HG02678 (cell line): ENCODE results near the gene SRRM3.
"Not testable (repeated sequence)": the region's sequence is repeated elsewhere in the genome, so short reads cannot be mapped to it uniquely, and the experiment has no call there.

Experiments used
- ATAC-seq: cut with Tn5 transposase; IDR thresholded peaks from one replicate; pipeline ENCODE4 v1.9.1; 2021; ENCODE audit warnings: mild to moderate bottlenecking, moderate library complexity; ENCODE audit not compliant: unreplicated experiment

The SRRM3 gene

GRCh38 chr7:76187272-76187671 lies 14.4 kb upstream of the SRRM3 start:
- no peak for ATAC-seq

DNA sequence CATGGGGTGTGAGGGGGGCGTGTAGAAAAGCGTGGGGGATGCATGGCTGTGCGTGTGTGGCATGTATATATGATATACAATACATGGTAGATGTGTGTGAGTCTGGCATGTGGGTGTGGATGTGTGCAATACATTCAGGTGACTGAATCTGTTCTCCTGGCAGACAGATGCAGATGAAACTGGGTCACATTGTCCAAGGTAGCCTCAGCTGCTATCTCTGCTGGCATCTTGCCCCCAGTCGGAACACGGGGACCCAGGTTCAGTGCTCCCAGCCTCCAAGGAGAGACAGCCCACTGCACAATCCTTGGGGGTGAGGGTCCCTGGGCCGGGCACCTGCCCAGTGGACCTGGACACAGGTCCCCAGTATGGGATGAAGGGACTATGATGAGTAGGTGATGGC lies 12.4 kb upstream of the SRRM3 start:
- ATAC-seq: no peak

GRCh38 chr7:76191783-76192240 lies 9.9 kb upstream of the SRRM3 start:
- ATAC-seq: no peak

- no peak for ATAC-seq
These were observed 8.2 kb upstream of the SRRM3 start for GRCh38 chr7:76193466-76193865.

DNA sequence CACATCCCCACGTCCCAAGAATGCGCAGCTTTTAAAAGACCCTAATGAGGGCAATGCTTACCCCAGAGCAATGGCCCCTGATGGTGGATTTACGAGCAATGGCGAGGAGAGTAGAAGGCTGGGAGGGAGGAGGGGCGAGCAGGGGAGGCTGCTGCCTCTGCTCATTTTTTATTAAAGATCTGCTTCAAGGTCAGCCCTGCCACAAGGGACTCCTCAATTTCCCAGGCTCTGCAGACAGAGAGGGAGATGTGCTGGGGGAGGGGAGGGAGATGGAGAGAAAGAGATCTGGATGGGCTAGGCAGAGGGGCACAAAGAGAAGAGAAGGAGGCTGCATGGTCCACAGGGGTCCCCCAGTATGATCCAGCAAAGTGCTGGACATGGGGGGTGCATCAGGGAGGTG lies 7.8 kb upstream of the SRRM3 start:
- ATAC-seq: no peak

- no peak for ATAC-seq
These were observed 4.9 kb upstream of the SRRM3 start for GRCh38 chr7:76196786-76197185.

- no peak for ATAC-seq
These were observed 3.5 kb upstream of the SRRM3 start for GRCh38 chr7:76198202-76198601.

DNA sequence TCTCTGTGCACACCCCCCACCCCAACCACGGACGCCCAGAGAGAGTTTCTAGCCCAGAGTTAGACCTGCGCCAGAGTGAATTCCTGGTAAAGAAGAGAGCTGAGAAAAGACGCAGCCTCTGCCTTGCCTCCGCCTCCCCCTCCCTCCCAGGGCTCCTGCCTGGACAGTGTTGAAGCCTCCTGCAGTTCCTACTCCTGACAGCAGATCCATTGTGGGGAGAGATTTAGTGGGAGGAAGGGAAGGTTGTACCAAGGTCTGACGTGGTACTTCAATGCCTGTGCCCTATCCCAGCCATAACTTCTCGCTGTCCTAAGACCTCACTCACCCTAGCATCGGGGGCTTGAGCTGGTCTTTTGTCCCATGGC lies 952 bp downstream of the SRRM3 start:
- no peak for ATAC-seq

DNA sequence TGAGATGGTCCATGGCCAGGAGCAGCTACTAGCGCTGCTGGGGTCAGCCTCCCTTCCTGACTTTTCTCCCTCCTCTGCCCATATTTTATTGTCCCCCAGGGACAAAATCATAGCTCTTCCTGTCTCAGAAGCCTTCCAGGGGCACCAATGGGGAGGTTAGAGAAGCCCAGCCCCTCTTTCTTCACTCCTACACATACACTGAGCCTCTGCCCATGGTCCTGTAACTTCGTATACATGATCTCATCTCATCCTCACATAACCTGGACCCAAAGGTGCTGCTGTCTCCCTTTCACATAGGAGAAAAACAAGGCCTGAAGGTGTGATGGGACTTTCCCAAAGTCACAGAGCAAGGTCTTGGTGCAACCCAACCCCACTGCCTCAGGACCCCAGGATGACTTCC lies 2.5 kb downstream of the SRRM3 start:
- ATAC-seq: no peak

GRCh38 chr7:76206633-76207032 lies 4.9 kb downstream of the SRRM3 start:
- ATAC-seq: no peak

DNA sequence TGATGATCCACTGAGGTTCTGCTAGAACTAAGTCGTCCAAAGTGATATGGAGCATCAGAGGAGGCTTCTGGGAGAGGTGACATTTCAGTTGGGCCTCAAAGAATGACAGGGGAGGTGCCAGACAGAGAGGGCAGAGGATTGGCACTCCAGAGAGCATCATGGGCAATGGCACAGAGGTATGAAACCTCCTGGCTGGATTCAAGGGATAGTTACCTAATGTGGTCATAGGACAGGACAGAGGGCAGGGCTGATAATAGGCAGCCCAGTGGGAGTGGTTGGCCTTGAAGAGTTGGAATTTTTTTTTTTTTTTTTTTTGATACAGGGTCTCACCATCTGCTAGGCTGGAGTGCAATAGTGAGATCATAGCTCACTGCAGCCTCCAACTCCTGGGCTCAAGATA lies 7.6 kb downstream of the SRRM3 start:
- no peak for ATAC-seq

- ATAC-seq: no peak
These were observed 9.5 kb downstream of the SRRM3 start for GRCh38 chr7:76211216-76211615.

DNA sequence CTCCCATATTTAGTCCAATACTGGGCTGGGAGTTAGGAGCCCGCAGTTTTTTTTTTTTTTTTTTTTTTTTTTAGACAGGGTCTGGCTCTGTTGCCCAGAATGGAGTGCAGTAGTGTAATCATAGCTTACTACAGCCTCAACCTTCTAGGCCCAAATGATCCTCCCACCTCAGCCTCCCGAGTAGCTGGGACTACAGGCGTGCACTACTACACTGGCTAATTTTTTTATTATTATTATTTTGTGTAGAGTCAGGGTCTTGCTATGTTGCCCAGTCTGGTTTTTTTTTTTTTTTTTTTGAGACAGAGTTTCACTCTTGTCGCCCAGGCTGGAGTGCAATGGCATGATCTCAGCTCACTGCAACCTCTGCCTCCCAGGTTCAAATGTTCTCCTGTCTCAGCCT lies 13.7 kb downstream of the SRRM3 start:
- not testable (repeated sequence) for ATAC-seq

- ATAC-seq: no peak
These were observed 14.8 kb downstream of the SRRM3 start for GRCh38 chr7:76216381-76217082.

DNA sequence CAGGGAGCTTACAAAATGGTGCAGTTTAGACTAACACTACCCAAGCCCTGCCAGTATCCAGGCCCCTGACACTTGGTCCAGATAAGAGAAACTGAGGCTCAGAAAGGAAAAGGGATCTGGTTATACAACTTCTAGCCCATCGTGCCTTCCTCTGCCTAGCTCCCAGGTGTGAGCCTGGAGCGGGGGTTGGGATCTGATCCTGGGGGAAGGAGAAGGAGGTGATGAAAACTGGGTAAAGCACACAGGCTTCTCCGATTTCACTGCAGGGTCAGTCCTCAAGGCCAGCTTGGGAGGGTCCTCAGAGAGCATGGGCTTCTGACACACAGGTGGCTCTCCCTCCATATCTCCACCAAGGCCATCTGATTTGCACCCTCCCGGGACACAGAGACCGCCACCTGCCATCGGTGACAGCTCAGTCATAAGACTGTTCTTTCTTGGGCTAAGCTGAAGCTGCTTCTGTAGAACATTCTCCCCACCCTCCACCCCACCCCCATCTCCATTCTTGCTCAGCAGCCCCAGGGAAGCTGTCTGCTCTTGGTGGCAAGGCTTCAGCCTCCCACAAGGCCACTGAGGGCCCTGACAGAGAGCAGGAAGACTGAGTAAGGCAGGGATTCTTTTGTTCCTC lies 16.4 kb downstream of the SRRM3 start:
- no peak for ATAC-seq

DNA sequence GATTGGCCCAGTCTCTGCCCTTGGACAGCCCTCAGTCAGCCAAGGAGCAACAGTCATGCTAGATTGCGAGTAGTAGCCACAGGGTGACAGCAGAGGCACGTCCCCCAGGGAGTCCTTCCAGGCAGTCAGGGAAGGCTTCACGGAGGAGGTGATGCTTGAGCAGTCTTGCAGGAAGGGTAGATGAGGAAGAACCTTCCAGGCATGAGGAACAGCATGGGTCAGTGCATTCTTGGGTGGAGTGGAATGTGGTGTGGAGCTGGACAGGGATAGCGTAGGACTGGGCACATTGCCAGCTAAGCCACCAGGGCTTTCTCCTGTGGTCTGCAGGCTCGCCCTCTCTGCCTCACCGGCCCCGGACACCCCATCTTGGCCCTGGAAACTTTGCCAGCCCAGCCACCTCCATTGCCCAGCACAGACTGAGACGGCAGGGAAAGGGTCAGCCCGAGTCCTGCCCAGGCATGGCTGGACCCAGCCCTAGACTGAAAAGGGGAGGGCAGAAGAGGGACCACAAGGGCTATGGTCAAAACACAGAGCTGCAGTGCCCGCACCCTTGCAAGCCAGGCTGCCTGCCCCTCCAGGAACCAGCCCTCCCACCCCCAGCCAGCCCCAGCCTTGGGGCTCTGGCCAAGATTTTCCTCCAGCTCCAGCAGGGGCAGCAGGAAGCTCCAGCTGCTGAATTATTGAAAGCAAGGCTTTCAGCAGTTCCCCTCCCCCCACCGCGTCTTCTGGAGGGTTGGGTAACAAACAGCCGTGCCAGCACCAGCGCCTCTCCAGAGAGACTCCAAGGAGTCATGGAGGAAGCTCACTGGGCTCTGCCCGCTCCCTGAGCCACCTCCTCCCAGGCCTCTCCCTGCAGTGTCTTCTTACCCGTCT lies 18.7 kb downstream of the SRRM3 start:
- no peak for ATAC-seq

DNA sequence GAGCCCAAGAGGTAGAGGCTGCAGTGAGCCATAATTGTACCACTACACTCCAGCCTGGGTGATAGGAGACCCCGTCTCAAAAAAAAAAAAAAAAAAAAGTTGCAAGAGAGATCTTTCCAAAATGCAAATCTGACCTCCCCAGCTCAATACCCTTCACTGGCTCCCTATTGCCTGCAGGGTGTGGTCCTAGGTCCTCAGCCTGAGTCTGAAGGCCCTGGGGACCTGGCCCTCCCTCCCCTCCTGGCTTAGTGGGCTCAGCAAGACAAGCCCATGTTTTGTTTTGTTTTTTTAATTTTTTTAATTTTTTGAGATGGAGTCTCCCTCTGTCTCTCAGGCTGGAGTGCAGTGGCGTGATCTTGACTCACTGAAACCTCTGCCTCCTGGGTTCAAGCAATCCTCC lies 20.6 kb downstream of the SRRM3 start:
- no peak for ATAC-seq

GRCh38 chr7:76222839-76223238 lies 21.1 kb downstream of the SRRM3 start:
- ATAC-seq: no peak

GRCh38 chr7:76223286-76223972 lies 21.7 kb downstream of the SRRM3 start:
- no peak for ATAC-seq

GRCh38 chr7:76224695-76225094 lies 23.0 kb downstream of the SRRM3 start:
- no peak for ATAC-seq

- ATAC-seq: no peak
These were observed 23.7 kb downstream of the SRRM3 start for GRCh38 chr7:76225379-76225778.
